HTERT RPE-1 (cell line): ENCODE results near the gene FAIM2.
"Not testable (repeated sequence)": the region's sequence is repeated elsewhere in the genome, so short reads cannot be mapped to it uniquely, and the experiment has no call there.

Experiments
- in situ Hi-C: fragments of 300-500 bp; cut with MboI; formaldehyde crosslinking; loops from 4 replicates; pipeline ENCODE4 v1.14.3; 2020; ENCODE audit warnings: low sequenced_read_pairs

The FAIM2 gene

GRCh38 chr12:49882248-49882850 lies 21.4 kb downstream of the FAIM2 start:
- in situ Hi-C loops = no loop called here

DNA sequence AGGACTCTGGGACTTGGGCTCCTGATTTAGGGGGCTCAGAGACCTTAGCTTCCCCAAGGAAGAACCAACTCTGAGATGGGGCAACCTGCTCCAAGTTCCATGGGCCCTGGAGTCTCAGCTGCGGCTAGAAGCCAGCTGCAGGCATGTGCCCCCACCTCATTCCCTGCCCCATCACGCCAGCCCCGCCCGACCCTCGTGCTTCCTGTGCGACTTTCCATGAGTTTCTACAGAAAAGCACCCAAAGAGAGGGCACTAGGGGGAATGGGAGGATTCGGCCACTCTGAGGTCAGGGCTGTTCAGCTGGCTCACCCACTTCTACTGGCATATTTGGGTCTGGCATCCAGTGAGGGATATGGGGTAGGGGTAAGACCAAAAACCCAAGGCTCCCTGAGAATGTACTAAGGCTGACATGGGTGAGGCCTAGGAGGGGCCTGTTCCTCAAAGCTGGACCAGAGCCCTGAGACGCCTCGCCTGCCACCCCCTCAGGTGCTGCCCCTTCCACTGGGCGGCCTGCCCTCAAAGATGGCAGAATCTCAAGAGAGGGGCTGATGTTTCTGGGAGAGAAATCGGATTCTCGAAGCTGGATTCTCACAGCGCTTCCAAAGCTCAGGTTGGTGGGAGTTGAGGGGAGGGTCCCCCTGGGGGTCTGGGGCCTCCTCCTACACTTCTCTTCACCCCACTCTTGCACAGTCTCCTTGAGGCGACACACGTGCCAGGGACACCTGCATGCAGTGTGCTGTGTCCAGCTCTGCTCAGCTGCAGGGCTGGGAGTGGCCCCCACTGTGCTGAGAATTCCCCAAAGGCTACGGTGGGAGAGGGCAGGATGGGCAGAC lies 22.1 kb downstream of the FAIM2 start:
- in situ Hi-C loops = no loop called here

GRCh38 chr12:49880756-49881414 lies 22.8 kb downstream of the FAIM2 start:
- in situ Hi-C loops = no loop called here

- in situ Hi-C loops = not testable (repeated sequence)
These were observed 24.6 kb downstream of the FAIM2 start for GRCh38 chr12:49879065-49879464.

- in situ Hi-C loops = no loop called here
These were observed 25.7 kb downstream of the FAIM2 start for GRCh38 chr12:49878021-49878420.

- in situ Hi-C loops = no loop called here
These were observed 26.6 kb downstream of the FAIM2 start for GRCh38 chr12:49877066-49877465.

GRCh38 chr12:49876070-49876469 lies 27.6 kb downstream of the FAIM2 start:
- in situ Hi-C loops = no loop called here

DNA sequence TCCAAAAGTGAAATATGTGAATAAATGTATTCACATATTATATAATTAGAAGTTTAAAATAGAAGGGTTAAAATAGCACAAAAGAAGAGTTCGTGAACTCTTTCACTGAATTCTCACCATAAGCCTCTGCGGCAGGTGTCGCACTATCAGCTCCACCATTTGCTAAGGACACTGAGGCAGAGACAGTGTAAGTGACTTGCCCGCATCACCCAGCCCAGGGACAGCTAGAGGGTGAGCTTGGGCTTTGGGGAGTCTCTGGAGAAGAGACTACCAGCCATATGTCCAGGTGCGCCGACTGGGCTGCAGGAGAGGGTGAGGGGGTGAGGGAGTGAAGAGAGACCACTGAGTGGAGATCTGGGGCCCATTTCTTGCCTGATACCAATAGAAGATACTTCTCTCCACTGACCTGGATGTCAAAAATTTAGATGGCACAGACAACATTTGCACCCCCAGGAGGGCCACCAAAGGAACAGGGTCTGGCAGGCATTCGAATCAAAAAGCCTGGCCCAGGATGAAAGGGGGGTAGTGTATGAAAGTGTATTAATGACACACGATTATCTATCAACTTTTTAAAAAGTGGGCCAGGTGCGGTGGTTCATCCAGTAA lies 28.5 kb downstream of the FAIM2 start:
- in situ Hi-C loops = no loop called here

- in situ Hi-C loops = no loop called here
These were observed 29.4 kb downstream of the FAIM2 start for GRCh38 chr12:49874142-49874897.

GRCh38 chr12:49873361-49873934 lies 30.3 kb downstream of the FAIM2 start:
- in situ Hi-C loops = no loop called here

GRCh38 chr12:49872781-49873181 lies 30.9 kb downstream of the FAIM2 start:
- in situ Hi-C loops = no loop called here

DNA sequence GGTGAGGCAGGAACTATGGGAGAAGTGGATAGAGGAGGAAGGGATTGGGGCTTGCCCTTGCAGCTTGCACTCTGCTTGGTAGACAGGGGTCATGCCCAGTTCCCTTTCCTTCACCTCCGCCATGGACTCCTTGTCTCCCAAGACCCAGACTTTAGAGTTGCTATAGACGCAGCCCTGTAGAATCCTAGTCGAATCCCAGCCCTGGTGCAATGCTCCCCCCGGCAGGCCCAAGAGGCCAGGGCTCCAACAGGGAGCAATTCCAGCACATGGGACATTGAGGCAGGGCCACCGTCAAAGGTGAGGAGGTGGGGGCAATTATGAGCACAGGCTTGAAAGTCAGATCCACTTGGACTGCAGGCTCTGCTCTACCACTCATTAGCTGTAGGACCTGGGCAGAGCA lies 31.3 kb downstream of the FAIM2 start:
- in situ Hi-C loops = no loop called here

DNA sequence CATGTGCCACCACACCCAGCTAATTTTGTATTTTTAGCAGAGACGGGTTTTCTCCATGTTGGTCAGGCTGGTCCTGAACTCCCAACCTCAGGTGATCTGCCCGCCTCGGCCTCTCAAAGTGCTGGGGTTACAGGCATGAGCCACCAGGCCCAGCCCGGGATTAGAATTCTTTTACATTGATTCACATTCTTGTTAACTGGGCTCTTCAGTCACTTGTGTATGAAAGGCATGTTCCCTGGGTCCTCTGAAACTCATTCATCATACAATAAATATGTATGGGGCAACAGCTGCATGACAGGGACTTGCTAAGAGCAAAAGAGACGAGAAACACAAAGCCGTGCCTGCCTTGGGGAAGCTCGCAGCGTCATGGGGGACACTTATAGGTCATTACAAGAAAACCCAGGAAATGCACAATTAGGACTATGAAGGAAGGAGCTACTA lies 31.9 kb downstream of the FAIM2 start:
- in situ Hi-C loops = not testable (repeated sequence)

GRCh38 chr12:49871263-49871561 lies 32.5 kb downstream of the FAIM2 start:
- in situ Hi-C loops = no loop called here

- in situ Hi-C loops = no loop called here
These were observed 33.0 kb downstream of the FAIM2 start for GRCh38 chr12:49870501-49871262.

- in situ Hi-C loops = no loop called here
These were observed 33.7 kb downstream of the FAIM2 start for GRCh38 chr12:49869816-49870500.

DNA sequence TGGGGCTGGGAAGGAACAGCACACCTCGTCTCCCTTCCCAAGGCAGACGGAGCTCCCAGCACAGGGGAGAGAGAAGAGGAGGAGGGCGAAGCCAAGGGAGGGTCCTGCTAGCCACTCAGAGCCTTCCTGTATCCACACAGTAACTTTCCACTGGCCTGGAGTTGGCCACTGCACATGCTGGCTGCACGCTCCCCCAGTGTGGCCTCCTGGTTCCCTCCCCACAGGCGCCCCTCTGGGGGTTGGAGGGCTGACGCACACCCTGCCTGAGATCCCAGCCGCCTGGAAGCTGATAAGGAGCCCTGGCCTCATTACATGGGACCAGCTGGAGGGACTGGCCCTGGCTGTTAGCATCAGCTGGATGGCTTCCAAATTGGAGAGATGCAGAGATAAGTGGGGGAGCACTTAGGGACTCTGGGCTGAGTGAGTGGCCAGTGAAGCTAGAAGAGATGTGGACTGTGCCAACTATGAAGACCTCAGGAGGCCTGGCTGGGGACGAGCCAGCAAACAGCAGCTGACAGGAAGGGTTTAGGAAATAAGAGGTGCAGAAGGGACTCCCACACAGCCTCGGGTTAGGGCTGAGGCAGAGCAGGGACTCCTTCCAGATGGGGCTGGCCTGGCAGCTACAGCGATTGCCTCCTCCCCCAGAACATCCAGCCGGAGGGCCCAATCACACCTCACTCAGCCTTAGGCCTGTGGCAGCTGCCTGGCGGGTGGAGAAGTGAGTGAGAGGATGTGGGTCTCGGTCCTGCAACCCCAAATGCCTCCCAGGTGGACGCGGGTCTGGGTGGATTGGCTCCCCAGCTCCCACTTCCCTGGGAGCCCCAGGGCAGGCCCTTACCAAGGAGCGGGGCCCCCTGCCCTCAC lies 34.5 kb downstream of the FAIM2 start:
- in situ Hi-C loops = no loop called here

- in situ Hi-C loops = no loop called here
These were observed 35.3 kb downstream of the FAIM2 start for GRCh38 chr12:49868449-49868848.
